HL-60/S4 treated with retinoic acid at 250 ng/mL for 4 days and 3 days (cell line): ENCODE results near the gene PRCC.

Experiments used
- in situ Hi-C: fragments of 300-500 bp; cut with MboI; formaldehyde crosslinking; loops from 2 replicates; pipeline ENCODE4 v1.7.0; 2022; ENCODE audit warnings: low sequenced_read_pairs

The PRCC gene

DNA sequence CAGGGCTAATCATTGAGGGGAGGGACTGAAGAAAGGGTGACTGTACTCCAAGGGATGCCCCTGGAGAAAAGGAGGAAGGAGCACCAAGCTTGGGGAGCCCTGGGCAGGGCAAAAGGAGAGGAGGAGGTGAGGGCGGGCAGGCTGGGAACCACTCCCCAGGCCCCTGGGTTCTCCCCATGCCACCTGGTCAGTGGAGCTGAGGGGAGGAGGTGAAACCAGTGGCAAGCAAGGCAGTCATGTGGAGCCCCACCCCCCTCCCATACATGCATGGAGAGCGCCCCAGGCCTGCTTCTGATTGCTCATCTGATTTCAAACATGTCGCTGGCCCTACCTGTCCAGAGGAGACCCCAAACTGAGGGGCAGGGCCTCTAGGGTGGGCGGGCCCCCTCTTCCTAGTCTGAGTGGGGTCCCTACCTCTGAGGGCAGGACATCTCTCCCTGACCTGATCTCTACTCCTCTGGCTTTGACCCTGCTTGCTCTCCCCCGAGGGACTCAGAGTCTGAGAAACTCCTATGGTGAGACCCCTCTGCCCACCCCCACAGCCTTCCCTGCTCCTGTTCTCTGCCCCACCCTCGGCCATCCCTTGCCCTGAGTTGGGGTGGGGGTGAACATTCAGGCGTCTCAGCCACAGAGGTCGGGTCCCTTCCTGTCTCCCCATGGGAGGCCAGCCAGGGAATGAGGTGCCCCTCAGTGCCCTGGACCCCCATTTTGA lies 73.0 kb downstream of the PRCC start:
- in situ Hi-C loops: no loop called here

GRCh38 chr1:156840898-156841279 lies 73.6 kb downstream of the PRCC start:
- in situ Hi-C loops: no loop called here

DNA sequence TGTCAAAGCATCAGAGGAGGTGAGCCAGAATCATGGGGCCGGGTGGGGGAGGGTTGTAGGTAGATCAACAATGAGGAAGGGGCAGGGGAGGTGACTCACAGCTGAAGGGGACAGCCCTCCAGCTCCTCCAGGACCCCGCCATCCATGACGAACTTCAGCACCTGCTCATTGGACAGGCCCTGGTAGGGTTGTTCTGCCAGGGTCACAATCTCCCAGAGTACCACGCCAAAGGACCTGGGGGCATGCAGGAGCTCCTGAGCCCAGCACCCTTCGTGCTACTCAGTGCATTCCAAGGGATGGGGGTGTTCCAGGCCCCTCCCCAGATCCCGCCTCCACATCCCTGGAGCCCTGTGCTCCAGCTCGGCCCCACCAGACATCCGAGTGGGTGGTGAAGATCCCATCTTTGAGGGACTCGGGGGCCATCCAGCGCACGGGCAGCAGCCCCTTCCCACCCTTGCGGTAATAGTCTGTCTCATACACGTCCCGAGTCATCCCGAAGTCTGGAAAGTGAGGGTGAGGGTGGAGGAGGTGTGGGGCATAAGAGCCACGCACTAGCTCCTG lies 74.0 kb downstream of the PRCC start:
- in situ Hi-C loops: no loop called here

DNA sequence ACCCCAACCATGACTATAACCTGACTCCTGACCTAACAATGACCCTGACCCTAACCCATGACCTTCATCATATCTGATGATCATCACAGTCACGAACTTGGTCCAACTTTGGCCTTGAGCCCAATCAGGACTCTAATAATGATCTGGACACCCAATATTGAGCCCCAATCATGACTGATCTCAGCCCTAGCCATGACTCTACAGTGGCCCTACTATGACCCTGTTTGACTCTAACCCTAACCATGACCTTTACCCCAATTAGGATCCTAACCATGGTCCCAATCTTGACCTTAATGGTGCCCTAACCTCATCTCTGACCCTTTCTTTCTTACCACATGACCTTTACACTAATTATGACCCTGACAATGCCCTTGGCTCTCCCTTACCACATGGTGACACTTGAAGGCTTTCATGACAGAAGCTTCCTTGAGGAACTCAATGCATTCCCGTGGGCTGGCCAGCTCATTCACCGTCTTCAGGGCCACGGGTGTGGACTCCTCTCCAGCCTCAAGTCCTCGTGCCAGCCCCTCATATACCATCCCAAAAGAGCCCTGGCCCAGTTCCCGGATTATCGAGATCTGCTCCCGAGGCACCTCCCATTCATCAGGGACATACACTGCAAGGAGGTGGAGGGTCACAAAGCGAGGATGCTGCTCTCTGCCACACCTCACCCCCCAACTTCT lies 75.4 kb downstream of the PRCC start:
- in situ Hi-C loops: no loop called here

GRCh38 chr1:156844102-156844501 lies 76.8 kb downstream of the PRCC start:
- in situ Hi-C loops: no loop called here

GRCh38 chr1:156844638-156845037 lies 77.3 kb downstream of the PRCC start:
- in situ Hi-C loops: no loop called here

DNA sequence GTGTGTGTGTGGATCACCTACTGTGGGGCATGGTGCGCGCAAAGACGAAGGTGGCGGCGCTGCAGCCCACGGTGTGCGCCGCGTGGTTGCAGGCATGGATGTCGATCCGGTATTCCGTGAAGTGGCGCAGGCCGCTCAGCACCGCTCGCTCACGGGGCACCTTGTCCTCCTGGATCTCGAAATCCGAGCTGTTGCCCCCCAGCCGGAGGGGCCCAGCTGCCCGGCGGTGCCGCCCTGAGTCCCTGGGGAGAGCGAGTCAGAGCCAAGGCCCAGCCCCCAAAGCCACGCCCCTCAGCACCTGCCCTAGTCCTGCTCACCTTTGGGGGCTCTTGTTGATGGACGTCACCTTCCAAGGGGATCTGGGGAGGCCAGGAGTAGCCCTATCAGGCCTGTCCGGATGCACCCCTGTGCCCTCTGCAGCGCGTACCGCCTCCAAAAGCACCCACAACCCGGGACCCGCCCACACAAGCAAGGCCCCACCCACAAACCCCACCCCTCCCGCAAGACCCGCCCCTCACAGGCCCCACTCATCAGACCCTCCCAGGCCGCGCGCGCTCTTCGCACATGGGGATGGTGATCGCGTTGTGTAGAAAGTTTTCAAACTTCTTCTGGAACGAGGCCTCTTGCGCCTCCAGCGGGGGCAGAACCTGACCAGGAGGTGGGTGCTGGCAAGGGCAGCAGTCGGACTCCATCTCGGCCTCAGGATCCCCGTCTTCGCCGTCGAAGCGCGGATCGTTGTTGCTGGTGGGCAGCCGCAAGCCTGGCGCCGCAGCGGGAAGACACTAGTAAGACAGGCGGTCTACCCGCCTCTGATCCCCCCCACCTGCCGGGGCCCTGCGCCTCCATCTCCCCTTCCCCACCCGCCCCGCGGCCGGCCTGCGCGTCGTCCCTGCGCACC lies 78.0 kb downstream of the PRCC start:
- in situ Hi-C loops: no loop called here

GRCh38 chr1:156845953-156846545 lies 78.7 kb downstream of the PRCC start:
- in situ Hi-C loops: no loop called here

DNA sequence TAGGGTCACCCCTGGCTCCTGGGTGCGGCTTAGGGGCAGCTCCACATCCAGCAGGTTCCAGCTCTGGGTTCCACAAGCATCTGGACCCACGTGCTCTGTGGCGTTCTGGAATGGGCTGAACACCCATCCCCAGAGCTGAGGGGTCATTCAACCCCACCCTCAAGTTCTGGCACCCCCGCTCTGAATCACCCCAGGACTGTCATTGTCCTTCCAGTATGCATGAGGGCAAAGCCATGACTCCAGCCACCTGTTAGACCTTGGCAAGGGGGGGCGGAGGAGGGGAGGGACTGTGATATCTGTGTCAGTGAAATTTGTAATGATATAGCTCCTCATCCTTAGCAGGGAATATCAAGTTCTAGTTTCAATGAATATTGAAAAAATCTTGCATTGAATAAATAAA lies 79.3 kb downstream of the PRCC start:
- in situ Hi-C loops: no loop called here

GRCh38 chr1:156847591-156848460 lies 80.5 kb downstream of the PRCC start:
- in situ Hi-C loops: no loop called here

DNA sequence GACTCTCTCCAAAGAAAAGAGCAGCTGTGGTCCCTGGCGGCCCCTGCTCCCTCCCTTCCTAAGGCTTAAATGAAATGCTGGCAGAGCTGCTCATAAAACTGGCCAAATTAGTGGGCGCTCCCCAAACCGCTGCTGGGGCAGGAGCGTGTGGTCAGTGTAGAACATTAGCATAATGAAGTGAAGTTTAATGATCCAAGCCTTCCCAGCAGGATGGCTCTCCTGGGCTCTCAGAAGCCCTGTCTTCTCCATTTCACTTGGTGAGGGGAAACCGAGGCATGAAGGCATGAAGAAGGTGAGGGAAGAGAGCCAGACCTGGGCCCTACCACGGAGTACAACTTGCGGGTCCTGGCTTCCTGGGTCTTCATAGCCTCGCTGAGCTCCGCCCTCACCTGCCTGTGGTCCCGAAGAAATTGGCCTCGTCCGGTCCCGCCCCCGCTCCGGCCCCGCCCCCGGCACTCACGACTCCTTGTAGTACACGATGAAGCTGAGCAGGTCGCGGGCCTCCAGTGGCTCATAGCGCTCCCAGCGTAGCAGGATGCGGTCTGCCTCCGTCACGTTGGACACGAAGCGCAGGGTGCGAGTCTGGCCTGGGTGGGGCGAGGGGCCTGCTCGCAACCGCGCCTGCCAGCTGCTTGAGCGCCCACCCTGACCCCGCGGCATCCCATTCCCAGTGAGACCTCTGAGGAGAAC lies 81.3 kb downstream of the PRCC start:
- in situ Hi-C loops: no loop called here

- in situ Hi-C loops: no loop called here
These were observed 81.8 kb downstream of the PRCC start for GRCh38 chr1:156849151-156849496.
